Tibial nerve (tissue), 4 donors: ENCODE results near the gene YY1.

Experiments used
- EP300 ChIP-seq, 2 donors: sonication (generic); formaldehyde crosslinking; IDR thresholded peaks; one replicate each; pipeline ENCODE4 v1.6.1; 2017; ENCODE audit warnings: antibody characterized with exemption in 2 of 2, mild to moderate bottlenecking in 1 of 2
- POLR2A ChIP-seq, 2 donors: fragments of 450-650 bp; IDR thresholded peaks; one replicate each; pipeline ENCODE4 v1.6.1; 2017; ENCODE audit warnings: antibody characterized with exemption in 2 of 2, mild to moderate bottlenecking in 2 of 2, moderate library complexity in 2 of 2
- TF ChIP-seq, protein P1 (sequence below), 5 experiments: fragments of 200-600 bp in 3 of 5; fragments of 450-650 bp in 2 of 5; sonication (generic) in 3 of 5; IDR thresholded peaks; one replicate each; pipeline ENCODE4 v1.5.1; 2016 to 2019; ENCODE audit warnings: antibody characterized with exemption in 5 of 5, mild to moderate bottlenecking in 3 of 5, moderate library complexity in 2 of 5

DNA sequence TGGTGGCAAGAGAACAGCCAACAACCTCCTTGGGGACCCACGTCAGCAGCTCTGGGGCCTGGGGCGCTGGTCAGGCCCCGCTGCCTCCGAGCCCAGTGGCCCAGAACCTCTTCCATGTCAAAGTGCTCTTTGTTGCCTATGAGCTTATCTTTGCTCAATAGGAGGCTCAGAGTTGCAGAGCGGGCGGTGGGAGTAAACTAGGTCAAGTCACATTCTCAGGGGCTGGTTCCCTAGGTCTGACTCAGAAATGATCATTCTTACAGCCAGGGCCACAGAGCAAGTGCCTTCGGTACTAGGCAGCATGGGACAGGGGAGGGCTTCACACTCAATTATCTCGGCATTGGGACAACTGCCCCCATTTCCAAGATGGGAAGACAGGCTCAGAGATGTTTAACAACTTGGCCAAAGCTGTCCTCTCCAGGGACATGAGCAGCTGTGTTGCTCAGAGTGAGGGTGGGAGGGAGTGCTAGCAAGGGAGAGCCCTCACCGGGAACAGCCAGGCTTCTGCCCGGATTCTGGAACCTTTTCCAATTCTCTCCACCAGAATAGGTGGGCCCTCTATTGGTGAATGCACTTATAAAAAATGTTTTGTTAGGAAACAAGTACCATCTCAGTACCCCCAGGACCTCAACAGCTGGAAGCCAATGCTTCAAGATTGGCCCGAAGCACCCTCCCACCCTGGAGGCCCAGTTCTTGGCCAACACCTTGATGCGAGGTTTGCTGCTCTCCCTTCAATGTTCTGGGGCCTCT lies 55.4 kb downstream of the YY1 start:
- TF ChIP-seq, protein P1, sequence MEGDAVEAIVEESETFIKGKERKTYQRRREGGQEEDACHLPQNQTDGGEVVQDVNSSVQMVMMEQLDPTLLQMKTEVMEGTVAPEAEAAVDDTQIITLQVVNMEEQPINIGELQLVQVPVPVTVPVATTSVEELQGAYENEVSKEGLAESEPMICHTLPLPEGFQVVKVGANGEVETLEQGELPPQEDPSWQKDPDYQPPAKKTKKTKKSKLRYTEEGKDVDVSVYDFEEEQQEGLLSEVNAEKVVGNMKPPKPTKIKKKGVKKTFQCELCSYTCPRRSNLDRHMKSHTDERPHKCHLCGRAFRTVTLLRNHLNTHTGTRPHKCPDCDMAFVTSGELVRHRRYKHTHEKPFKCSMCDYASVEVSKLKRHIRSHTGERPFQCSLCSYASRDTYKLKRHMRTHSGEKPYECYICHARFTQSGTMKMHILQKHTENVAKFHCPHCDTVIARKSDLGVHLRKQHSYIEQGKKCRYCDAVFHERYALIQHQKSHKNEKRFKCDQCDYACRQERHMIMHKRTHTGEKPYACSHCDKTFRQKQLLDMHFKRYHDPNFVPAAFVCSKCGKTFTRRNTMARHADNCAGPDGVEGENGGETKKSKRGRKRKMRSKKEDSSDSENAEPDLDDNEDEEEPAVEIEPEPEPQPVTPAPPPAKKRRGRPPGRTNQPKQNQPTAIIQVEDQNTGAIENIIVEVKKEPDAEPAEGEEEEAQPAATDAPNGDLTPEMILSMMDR (IDR thresholded peaks at IDR 0.05): no peak
- no peak for TF ChIP-seq EP300 (IDR thresholded peaks at IDR 0.05)
- TF ChIP-seq POLR2A (IDR thresholded peaks at IDR 0.05): no peak
